Gastroesophageal sphincter (tissue), 4 donors: ENCODE results near the gene RMDN2. TPM values are rescaled to one million over a fixed set of nuclear protein-coding genes. Genes with fewer than 3 reads are reported as not detected.

Source experiments
- ATAC-seq: fragments of 150-250 bp; one replicate; pipeline ENCODE4 v1.9.1; 2016; ENCODE audit warnings: mild to moderate bottlenecking, moderate library complexity
- H3K27ac ChIP-seq, 4 donors: fragments of 200-600 bp; sonication (generic) in 3 of 4; 1 replicate in 3 of 4; 2 replicates in 1 of 4; pipeline ENCODE4 v1.5.1; 2016 to 2019
- H3K27me3 ChIP-seq: fragments of 200-600 bp; sonication (generic); one replicate; pipeline ENCODE4 v1.5.1; 2019
- H3K36me3 ChIP-seq, 2 donors: fragments of 200-600 bp; sonication (generic); one replicate each; pipeline ENCODE4 v1.5.1; 2019; ENCODE audit warnings: control low read depth in 1 of 2
- H3K4me1 ChIP-seq, 3 donors: fragments of 200-600 bp; sonication (generic); 1 replicate in 2 of 3; 2 replicates in 1 of 3; pipeline ENCODE4 v1.5.1; 2016 to 2019; ENCODE audit warnings: control low read depth in 2 of 3
- H3K4me3 ChIP-seq, 2 donors: fragments of 200-600 bp; sonication (generic); one replicate each; pipeline ENCODE4 v1.5.1; 2019; ENCODE audit warnings: mild to moderate bottlenecking in 1 of 2, moderate library complexity in 1 of 2
- H3K9me3 ChIP-seq, 3 donors: fragments of 200-600 bp; sonication (generic); one replicate each; pipeline ENCODE4 v1.5.1; 2017 to 2019; ENCODE audit warnings: control low read depth in 2 of 3
- EP300 ChIP-seq: sonication (generic); formaldehyde crosslinking; IDR thresholded peaks from one replicate; pipeline ENCODE4 v1.6.1; 2017; ENCODE audit warnings: antibody characterized with exemption, mild to moderate bottlenecking
- POLR2A ChIP-seq, 2 donors: fragments of 450-650 bp; IDR thresholded peaks; one replicate each; pipeline ENCODE4 v1.6.1; 2017; ENCODE audit warnings: antibody characterized with exemption in 2 of 2, mild to moderate bottlenecking in 2 of 2, moderate library complexity in 1 of 2
- POLR2AphosphoS5 ChIP-seq: sonication (generic); formaldehyde crosslinking; IDR thresholded peaks from one replicate; pipeline ENCODE4 v1.6.1; 2017; ENCODE audit warnings: antibody characterized with exemption
- WGBS, 2 donors: methylation state at CpG; one replicate each; pipeline ENCODE4 v1.1.5; 2018; ENCODE audit warnings: low coverage in 1 of 2; 5-methylcytosine and 5-hydroxymethylcytosine counted together
- total RNA-seq, 4 donors: library from RNA; depleted of rRNA; stranded (reverse); fragments of >200 nt; gene quantifications; one replicate each; pipeline ENCODE4 v1.1.0, GENCODE V29; 2016
- TF ChIP-seq, protein P1 (sequence below), 4 experiments: fragments of 200-600 bp in 2 of 4; fragments of 450-650 bp in 2 of 4; sonication (generic) in 1 of 4; IDR thresholded peaks; one replicate each; pipeline ENCODE4 v1.5.1; 2017 to 2019; ENCODE audit warnings: antibody characterized with exemption in 4 of 4, mild to moderate bottlenecking in 2 of 4, moderate library complexity in 2 of 4

RMDN2 gene
- total RNA-seq, 4 donors from 2014 or later: 9.3 to 12.5 (median 11.4) TPM

DNA sequence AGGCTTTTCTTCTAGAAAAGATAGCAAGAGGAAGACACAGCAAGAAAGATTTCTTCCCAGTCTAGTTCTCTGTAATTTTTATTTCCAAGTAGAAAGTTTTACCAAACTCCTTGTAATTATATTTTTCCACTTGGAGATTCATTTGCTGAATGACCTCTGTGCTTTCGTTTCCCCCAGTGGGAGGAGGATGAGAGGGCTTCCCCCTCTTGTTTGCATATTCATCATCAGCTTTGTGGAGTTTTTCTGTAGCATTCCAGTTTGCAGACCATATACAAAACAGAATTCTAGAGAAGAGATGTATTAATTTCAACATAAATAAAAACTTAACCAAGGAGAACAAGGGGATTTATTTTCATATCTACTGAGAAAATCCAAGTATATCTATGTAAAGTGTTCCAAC, 51.3 kb downstream of the RMDN2 start:
- H3K27me3 ChIP-seq: no peaks in the 10 kb centered on the region
- WGBS, 2 donors: 57 to 100% methylated on average over 1 of the region's 1 CpG
- H3K27ac ChIP-seq: no peak overlapping the region

DNA sequence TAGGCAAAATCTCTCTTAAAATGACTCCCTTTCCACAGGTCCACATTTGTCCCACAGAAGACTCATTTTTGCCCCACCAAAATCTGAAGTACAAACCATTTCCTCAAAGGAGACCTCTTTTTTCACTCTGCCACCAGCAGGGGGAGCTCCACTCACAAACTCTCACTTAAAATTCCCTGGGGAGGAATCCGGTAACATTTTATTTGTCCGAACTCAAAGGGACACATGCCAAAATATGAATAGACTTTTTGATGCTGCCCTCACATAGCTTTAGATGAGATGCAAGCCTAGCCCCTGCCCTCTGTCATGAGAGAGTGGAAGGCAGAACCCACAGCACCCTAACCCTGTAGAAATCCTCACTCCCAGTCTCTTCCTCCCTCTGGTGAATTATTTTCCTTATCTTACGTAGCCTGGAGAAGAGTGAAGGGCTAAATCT, 57.1 kb downstream of the RMDN2 start:
- H3K27ac ChIP-seq: no peak overlapping the region
- H3K27me3 ChIP-seq: no peaks in the 10 kb centered on the region
- WGBS, 2 donors: 0 to 3% methylated on average over 3 of the region's 3 CpGs
- H3K4me3 ChIP-seq: peak overlapping the region; percentile 31 to 32
- no peak for TF ChIP-seq POLR2AphosphoS5
- TF ChIP-seq, protein P1, sequence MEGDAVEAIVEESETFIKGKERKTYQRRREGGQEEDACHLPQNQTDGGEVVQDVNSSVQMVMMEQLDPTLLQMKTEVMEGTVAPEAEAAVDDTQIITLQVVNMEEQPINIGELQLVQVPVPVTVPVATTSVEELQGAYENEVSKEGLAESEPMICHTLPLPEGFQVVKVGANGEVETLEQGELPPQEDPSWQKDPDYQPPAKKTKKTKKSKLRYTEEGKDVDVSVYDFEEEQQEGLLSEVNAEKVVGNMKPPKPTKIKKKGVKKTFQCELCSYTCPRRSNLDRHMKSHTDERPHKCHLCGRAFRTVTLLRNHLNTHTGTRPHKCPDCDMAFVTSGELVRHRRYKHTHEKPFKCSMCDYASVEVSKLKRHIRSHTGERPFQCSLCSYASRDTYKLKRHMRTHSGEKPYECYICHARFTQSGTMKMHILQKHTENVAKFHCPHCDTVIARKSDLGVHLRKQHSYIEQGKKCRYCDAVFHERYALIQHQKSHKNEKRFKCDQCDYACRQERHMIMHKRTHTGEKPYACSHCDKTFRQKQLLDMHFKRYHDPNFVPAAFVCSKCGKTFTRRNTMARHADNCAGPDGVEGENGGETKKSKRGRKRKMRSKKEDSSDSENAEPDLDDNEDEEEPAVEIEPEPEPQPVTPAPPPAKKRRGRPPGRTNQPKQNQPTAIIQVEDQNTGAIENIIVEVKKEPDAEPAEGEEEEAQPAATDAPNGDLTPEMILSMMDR (IDR thresholded peaks at IDR 0.05): peak; percentile 79 to 85 (median 84)
- no peaks in the 10 kb centered on the region for H3K9me3 ChIP-seq
- H3K36me3 ChIP-seq: no peaks in the 10 kb centered on the region
- ATAC-seq: no peak
- H3K4me1 ChIP-seq: peaks cover 0 to 5% (median 2%) of the 10 kb centered on the region in 3 donors

More for the DNA sequence above, 51.3 kb downstream of the RMDN2 start:
- H3K4me1 ChIP-seq: no peaks in the 10 kb centered on the region
- H3K9me3 ChIP-seq: no peaks in the 10 kb centered on the region
- no peak for ATAC-seq
- TF ChIP-seq POLR2A (IDR thresholded peaks at IDR 0.05) (no peak), POLR2AphosphoS5 (no peak)
- TF ChIP-seq, protein P1 (IDR thresholded peaks at IDR 0.05): no peak
- no peak overlapping the region for H3K4me3 ChIP-seq
- H3K36me3 ChIP-seq: no peaks in the 10 kb centered on the region

DNA sequence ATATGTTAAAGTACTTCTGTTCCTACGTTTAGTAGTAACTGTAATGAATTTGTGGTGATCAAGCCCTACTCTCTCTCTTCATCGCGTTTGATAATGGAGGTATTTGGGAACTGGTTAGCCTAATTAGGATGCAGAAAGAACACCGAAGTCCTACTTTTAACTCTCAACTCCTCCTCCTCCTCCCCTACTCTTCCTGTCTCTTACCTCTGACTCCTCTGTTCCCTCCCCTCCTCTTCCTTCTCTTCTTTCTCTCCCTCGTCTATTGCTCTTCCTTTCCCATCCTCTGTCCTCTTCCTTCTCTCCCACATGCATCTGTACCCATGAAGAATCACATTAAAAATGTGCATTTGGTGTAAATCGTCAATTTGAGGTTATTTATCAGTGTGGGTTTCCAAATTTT, 57.8 kb downstream of the RMDN2 start:
- TF ChIP-seq POLR2AphosphoS5 (no peak), EP300 (no peak), POLR2A (IDR thresholded peaks at IDR 0.05) (no peak)
- TF ChIP-seq, protein P1 (IDR thresholded peaks at IDR 0.05): no peak
- Histone ChIP-seq H3K27ac (no peak overlapping the region), H3K36me3 (no peaks in the 10 kb centered on the region), H3K4me1 (peaks cover 0 to 5% (median 2%) of the 10 kb centered on the region in 3 donors), H3K27me3 (no peaks in the 10 kb centered on the region), H3K4me3 (no peak overlapping the region), H3K9me3 (no peaks in the 10 kb centered on the region)
- ATAC-seq: no peak
- WGBS, 2 donors: 66 to 70% methylated on average over 5 to 6 of the region's 6 CpGs

DNA sequence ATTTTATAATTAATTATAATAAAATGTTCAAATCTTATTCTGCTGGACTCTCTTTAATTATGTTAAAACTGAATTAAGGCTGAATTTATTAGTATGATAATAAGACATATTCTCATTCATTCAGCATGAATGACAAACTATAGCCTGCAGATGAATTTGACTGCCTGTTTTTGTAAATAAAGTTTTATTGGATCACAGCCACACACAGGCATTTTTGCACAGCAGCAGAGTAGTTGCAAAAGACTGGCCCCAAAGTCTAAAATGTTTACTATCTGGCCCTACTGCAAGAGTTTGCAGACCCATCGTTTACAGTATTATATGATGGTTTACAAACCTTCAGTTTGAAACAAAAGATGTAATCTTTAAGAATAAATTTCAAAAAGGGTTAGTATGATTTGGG, 58.6 kb downstream of the RMDN2 start:
- Histone ChIP-seq H3K4me1 (peaks cover 0 to 5% (median 2%) of the 10 kb centered on the region in 3 donors), H3K27ac (no peak overlapping the region), H3K27me3 (no peaks in the 10 kb centered on the region), H3K36me3 (no peaks in the 10 kb centered on the region), H3K4me3 (no peak overlapping the region), H3K9me3 (no peaks in the 10 kb centered on the region)
- no peak for ATAC-seq
- TF ChIP-seq POLR2A (IDR thresholded peaks at IDR 0.05) (no peak), EP300 (no peak)
- 79 to 89% methylated on average over 1 of the region's 1 CpG for WGBS, 2 donors

DNA sequence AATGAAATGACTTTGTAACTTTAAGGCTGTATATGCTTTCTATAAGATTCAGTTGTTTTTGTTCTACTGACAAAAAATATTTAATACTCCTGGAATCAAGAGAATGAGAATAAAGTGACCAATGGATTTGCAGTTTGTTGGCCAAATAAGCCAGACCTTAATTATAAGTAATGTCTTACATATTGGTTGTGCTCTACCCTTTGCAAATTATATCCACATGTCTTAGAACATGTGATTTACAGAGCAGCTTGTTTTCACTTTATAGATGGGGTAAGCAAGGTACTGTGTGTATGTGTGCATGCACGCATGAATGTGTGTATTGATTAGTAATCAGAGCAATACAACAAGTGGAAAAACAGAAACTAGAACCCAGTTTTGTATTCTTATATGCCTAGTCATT, 59.1 kb downstream of the RMDN2 start:
- H3K4me1 ChIP-seq: peaks cover 0 to 5% (median 2%) of the 10 kb centered on the region in 3 donors
- H3K36me3 ChIP-seq: no peaks in the 10 kb centered on the region
- ATAC-seq: no peak
- 85% methylated on average over 1 of the region's 1 CpG for WGBS, 2 donors
- no peak overlapping the region for H3K27ac ChIP-seq
- H3K9me3 ChIP-seq: no peaks in the 10 kb centered on the region
- H3K4me3 ChIP-seq: no peak overlapping the region
- TF ChIP-seq POLR2A (IDR thresholded peaks at IDR 0.05): no peak
- TF ChIP-seq EP300: no peak
- TF ChIP-seq POLR2AphosphoS5: no peak
- TF ChIP-seq, protein P1 (IDR thresholded peaks at IDR 0.05): no peak
- H3K27me3 ChIP-seq: no peaks in the 10 kb centered on the region
